OCI-LY3 (cell line): ENCODE results near the gene TSPYL1.
"Not testable (repeated sequence)": the region's sequence is repeated elsewhere in the genome, so short reads cannot be mapped to it uniquely, and the experiment has no call there.

Source experiments
- H2AFZ ChIP-seq: fragments of 200-600, 300-600 bp; shearing (Covaris generic); 2 replicates; pipeline ENCODE4 v1.6.0; 2014; ENCODE audit warnings: antibody characterized with exemption, low read depth, low read length
- H3K27ac ChIP-seq: fragments of 200-600, 300-600 bp; sonication (generic); 2 replicates; pipeline ENCODE4 v1.5.1; 2014; ENCODE audit warnings: mild to moderate bottlenecking, low read length, moderate library complexity, mixed read lengths
- H3K27me3 ChIP-seq: fragments of 200-600, 300-600 bp; sonication (generic); 2 replicates; pipeline ENCODE4 v1.6.1; 2014; ENCODE audit warnings: low read depth, low read length, mixed read lengths
- H3K36me3 ChIP-seq: fragments of 200-600, 300-600 bp; sonication (generic); replicated peaks from 2 replicates; pipeline ENCODE3; 2014; ENCODE audit warnings: low read depth, low read length, mixed read lengths
- H3K4me1 ChIP-seq: fragments of 300-600, 200-600 bp; sonication (generic); 2 replicates; pipeline ENCODE4 v1.6.1; 2014; ENCODE audit warnings: low read length, mixed read lengths
- H3K4me2 ChIP-seq: fragments of 200-600, 300-600 bp; sonication (generic); 2 replicates; pipeline ENCODE4 v1.6.1; 2014; ENCODE audit warnings: low read length, mixed read lengths
- H3K4me3 ChIP-seq: fragments of 300-600, 200-600 bp; sonication (generic); 2 replicates; pipeline ENCODE4 v1.5.1; 2014; ENCODE audit warnings: antibody characterized with exemption, mild to moderate bottlenecking, low read length, moderate library complexity
- H3K79me2 ChIP-seq: fragments of 300-600, 200-600 bp; shearing (Covaris generic); 2 replicates; pipeline ENCODE4 v1.6.1; 2014; ENCODE audit warnings: mild to moderate bottlenecking, low read length, mixed read lengths
- H3K9ac ChIP-seq: fragments of 300-600, 200-600 bp; shearing (Covaris generic); 2 replicates; pipeline ENCODE4 v1.6.0; 2014; ENCODE audit warnings: mild to moderate bottlenecking, low read length, moderate library complexity
- H3K9me3 ChIP-seq: fragments of 200-600, 300-600 bp; shearing (Covaris generic); 2 replicates; pipeline ENCODE4 v1.6.1; 2014; ENCODE audit warnings: low read length, mixed read lengths; ENCODE audit not compliant: insufficient read depth
- H4K20me1 ChIP-seq: fragments of 200-600, 300-600 bp; sonication (generic); 2 replicates; pipeline ENCODE4 v1.6.1; 2016; ENCODE audit warnings: low read length, mixed read lengths; ENCODE audit not compliant: insufficient read depth
- CTCF ChIP-seq: fragments of 200-600, 300-600 bp; sonication (generic); IDR thresholded peaks from 2 replicates; pipeline ENCODE4 v1.5.1; 2014; ENCODE audit warnings: antibody characterized with exemption, low read length, low read depth
- EZH2phosphoT487 ChIP-seq: fragments of 200-600 bp; shearing (Covaris generic); IDR thresholded peaks from 2 replicates; pipeline ENCODE4 v1.6.1; 2018; ENCODE audit warnings: antibody characterized with exemption, mixed run types, low read depth

TSPYL1 gene

GRCh38 chr6:116289876-116290275, 10.1 kb upstream of the TSPYL1 start:
- Histone ChIP-seq H3K79me2 (no peaks in the 10 kb centered on the region), H3K9ac (no peak overlapping the region), H3K27me3 (no peaks in the 10 kb centered on the region), H3K36me3 (no peaks in the 10 kb centered on the region), H3K4me1 (peaks cover 30% of the 10 kb centered on the region), H3K4me2 (no peak overlapping the region), H3K27ac (no peak overlapping the region), H3K4me3 (no peak overlapping the region), H4K20me1 (no peaks in the 10 kb centered on the region), H3K9me3 (no peaks in the 10 kb centered on the region), H2AFZ (no peak overlapping the region)
- TF ChIP-seq EZH2phosphoT487 (no peak), CTCF (no peak)

GRCh38 chr6:116287689-116288282, 8.1 kb upstream of the TSPYL1 start:
- Histone ChIP-seq H2AFZ (no peak overlapping the region), H3K9me3 (no peaks in the 10 kb centered on the region), H3K36me3 (no peaks in the 10 kb centered on the region), H3K9ac (no peak overlapping the region), H3K79me2 (no peaks in the 10 kb centered on the region), H4K20me1 (no peaks in the 10 kb centered on the region), H3K4me2 (peak overlapping the region; percentile 42; the same call in 1 of the 2 replicates), H3K4me1 (peaks cover 34% of the 10 kb centered on the region), H3K4me3 (peak overlapping the region; percentile 55), H3K27ac (no peak overlapping the region), H3K27me3 (no peaks in the 10 kb centered on the region)
- TF ChIP-seq CTCF (peak; percentile 71), EZH2phosphoT487 (no peak)

- Histone ChIP-seq H3K27ac (no peak overlapping the region), H3K79me2 (no peaks in the 10 kb centered on the region), H3K27me3 (no peaks in the 10 kb centered on the region), H3K4me1 (peaks cover 37% of the 10 kb centered on the region), H3K9ac (no peak overlapping the region), H3K4me2 (no peak overlapping the region), H3K4me3 (no peak overlapping the region), H3K9me3 (no peaks in the 10 kb centered on the region), H4K20me1 (no peaks in the 10 kb centered on the region), H3K36me3 (no peaks in the 10 kb centered on the region), H2AFZ (no peak overlapping the region)
- TF ChIP-seq EZH2phosphoT487 (no peak), CTCF (no peak)
Observed at GRCh38 chr6:116286773-116287358, 7.1 kb upstream of the TSPYL1 start.

GRCh38 chr6:116284984-116285383, 5.3 kb upstream of the TSPYL1 start:
- H3K4me2 ChIP-seq, H2AFZ ChIP-seq, H3K36me3 ChIP-seq, H3K27me3 ChIP-seq, H3K79me2 ChIP-seq, H3K9me3 ChIP-seq, H3K4me3 ChIP-seq, H3K27ac ChIP-seq, H4K20me1 ChIP-seq, H3K9ac ChIP-seq: not testable (repeated sequence)
- peaks cover 46% of the 10 kb centered on the region for H3K4me1 ChIP-seq
